ENCODE data around the gene ADAMTS2.

DNA sequence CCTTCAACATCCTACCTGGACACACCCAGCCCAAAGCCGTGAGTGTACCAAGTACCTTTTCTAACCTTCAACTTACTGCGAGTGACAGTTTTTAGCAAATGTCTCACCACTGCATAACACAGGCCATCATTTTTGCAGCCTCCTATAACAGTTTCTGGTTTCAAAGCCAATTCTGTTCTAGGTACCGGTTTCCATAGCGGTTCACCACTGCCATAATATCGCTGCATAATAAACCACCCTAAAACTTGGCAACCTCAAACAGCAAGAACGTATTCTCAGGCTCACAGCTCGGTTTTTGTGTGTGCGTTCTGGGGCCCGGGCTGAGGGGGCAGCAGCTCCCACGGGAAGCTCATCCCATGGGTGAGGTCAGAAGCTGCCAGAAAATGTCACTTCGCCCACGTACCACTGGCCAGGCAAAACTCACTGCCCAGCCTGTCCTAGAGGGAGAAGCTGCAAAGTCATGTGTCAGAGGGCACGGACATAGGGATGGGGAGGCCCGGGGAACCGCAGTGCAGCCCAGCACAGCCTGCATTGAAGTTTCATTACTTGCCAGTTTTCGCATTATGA is 15.9 kb upstream of the ADAMTS2 start:
- TF ChIP-seq, protein P1, sequence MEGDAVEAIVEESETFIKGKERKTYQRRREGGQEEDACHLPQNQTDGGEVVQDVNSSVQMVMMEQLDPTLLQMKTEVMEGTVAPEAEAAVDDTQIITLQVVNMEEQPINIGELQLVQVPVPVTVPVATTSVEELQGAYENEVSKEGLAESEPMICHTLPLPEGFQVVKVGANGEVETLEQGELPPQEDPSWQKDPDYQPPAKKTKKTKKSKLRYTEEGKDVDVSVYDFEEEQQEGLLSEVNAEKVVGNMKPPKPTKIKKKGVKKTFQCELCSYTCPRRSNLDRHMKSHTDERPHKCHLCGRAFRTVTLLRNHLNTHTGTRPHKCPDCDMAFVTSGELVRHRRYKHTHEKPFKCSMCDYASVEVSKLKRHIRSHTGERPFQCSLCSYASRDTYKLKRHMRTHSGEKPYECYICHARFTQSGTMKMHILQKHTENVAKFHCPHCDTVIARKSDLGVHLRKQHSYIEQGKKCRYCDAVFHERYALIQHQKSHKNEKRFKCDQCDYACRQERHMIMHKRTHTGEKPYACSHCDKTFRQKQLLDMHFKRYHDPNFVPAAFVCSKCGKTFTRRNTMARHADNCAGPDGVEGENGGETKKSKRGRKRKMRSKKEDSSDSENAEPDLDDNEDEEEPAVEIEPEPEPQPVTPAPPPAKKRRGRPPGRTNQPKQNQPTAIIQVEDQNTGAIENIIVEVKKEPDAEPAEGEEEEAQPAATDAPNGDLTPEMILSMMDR (IDR thresholded peaks at IDR 0.05 in 8 of 11, conservative IDR thresholded peaks at IDR 0.05 in 3 of 11) = no peak
- no peak for TF ChIP-seq POLR2AphosphoS5 (IDR thresholded peaks at IDR 0.05)
- no peak for TF ChIP-seq POLR2A (IDR thresholded peaks at IDR 0.05)
